K562 (cell line): ENCODE measurements around the gene KCP. TPM values are rescaled to one million over a fixed set of nuclear protein-coding genes. Genes with fewer than 3 reads are reported as not detected.

Experiments
- ATAC-seq: fragments of 200-7000 bp; cut with Tn5 transposase; 3 replicates; pipeline ENCODE4 v1.9.1; 2020; ENCODE audit warnings: moderate library complexity
- BruUV-seq: library from RNA; stranded (reverse); fragments of 400-500 nt; replicated peaks from 2 replicates; lab custom pipeline; 2021; lab: Mats Ljungman, UMichigan
- CTCF ChIA-PET: fragments of 300-600 bp; formaldehyde crosslinking; extraction: SDS; loops from one replicate; lab custom pipeline; 2021; ENCODE audit warnings: low intra/inter-chr PET ratio; lab: Yijun Ruan, JAX
- POLR2A ChIA-PET: fragments of 300-600, 350-650 bp; sonication (Branson Sonifier 250); formaldehyde crosslinking; extraction: SDS; loops from one replicate; lab custom pipeline; 2021; ENCODE audit warnings: antibody characterized with exemption, inconsistent platforms; lab: Yijun Ruan, JAX
- DNase-seq, 4 experiments: peaks; one replicate each; pipeline versions ENCODE4 v3.0.0 to v3.0.0-alpha.2; 2011 to 2018; ENCODE audit warnings: low spot score in 3 of 4, mixed read lengths in 3 of 4; ENCODE audit errors: extremely low read depth in 1 of 4
- FAIRE-seq: peaks from 2 replicates; lab custom pipeline; 2011; peaks lifted over from hg19 to GRCh38; lab: Jason Lieb, UNC
- H2AFZ ChIP-seq: 2 replicates; pipeline ENCODE4 v1.6.0; 2011; ENCODE audit warnings: low read depth, low read length, control low read depth, inconsistent platforms
- H3K27ac ChIP-seq: fragments of 200-600 bp; 3 replicates; pipeline ENCODE4 v1.8.0; 2011; ENCODE audit warnings: low read depth, mild to moderate bottlenecking, control low read depth, inconsistent platforms, low read length, moderate library complexity, mixed read lengths; ENCODE audit errors: extremely low read depth
- H3K27me3 ChIP-seq, 2 experiments: fragments of 300-600 bp in 1 of 2; 2 replicates in 1 of 2; 3 replicates in 1 of 2; pipeline versions ENCODE4 v1.6.0 to v1.8.0; 2011; ENCODE audit warnings: inconsistent platforms in 2 of 2, low read length in 2 of 2, mild to moderate bottlenecking in 1 of 2, mixed read lengths in 1 of 2, moderate library complexity in 1 of 2; ENCODE audit not compliant: control insufficient read depth in 2 of 2, insufficient read depth in 2 of 2
- H3K36me3 ChIP-seq: fragments of 300-600 bp; 3 replicates; pipeline ENCODE4 v1.8.0; 2011; ENCODE audit warnings: mild to moderate bottlenecking, low read length, inconsistent platforms; ENCODE audit not compliant: control insufficient read depth, insufficient read depth
- H3K4me1 ChIP-seq, 2 experiments: fragments of 200-600 bp in 1 of 2; replicated peaks in 1 of 2; 2 replicates in 1 of 2; 3 replicates in 1 of 2; pipeline versions ENCODE4 v1.5.1 to v1.8.0; 2011; ENCODE audit warnings: inconsistent platforms in 2 of 2, low read length in 2 of 2, mild to moderate bottlenecking in 1 of 2, mixed read lengths in 1 of 2, moderate library complexity in 1 of 2; ENCODE audit not compliant: control insufficient read depth in 2 of 2, insufficient read depth in 2 of 2
- H3K4me2 ChIP-seq: 2 replicates; pipeline ENCODE4 v1.6.1; 2011; ENCODE audit warnings: low read length, control low read depth, inconsistent platforms, mixed read lengths; ENCODE audit not compliant: insufficient read depth
- H3K4me3 ChIP-seq: fragments of 200-600 bp; sonication (generic), shearing (Covaris generic); 2 replicates; pipeline ENCODE4 v1.5.1; 2016; ENCODE audit warnings: control low read depth, inconsistent platforms
- H3K79me2 ChIP-seq: fragments of 200-600 bp; 3 replicates; pipeline ENCODE4 v1.8.0; 2011; ENCODE audit warnings: low read length, inconsistent platforms; ENCODE audit not compliant: control insufficient read depth, insufficient read depth
- H3K9ac ChIP-seq, 2 experiments: 2 replicates each; pipeline versions ENCODE4 v1.6.0 to v1.6.1; 2011; ENCODE audit warnings: low read depth in 2 of 2, low read length in 2 of 2, control low read depth in 1 of 2, inconsistent platforms in 1 of 2, mild to moderate bottlenecking in 1 of 2, mixed read lengths in 1 of 2; ENCODE audit not compliant: insufficient read depth in 1 of 2
- H3K9me1 ChIP-seq: one replicate; pipeline ENCODE4 v1.6.0; 2011; ENCODE audit warnings: inconsistent platforms, mild to moderate bottlenecking, low read length, moderate library complexity; ENCODE audit not compliant: control insufficient read depth, insufficient read depth
- H3K9me3 ChIP-seq: replicated peaks from 2 replicates; pipeline ENCODE4 v1.5.1; 2011; ENCODE audit warnings: low read depth, low read length, inconsistent platforms; ENCODE audit not compliant: control insufficient read depth, insufficient read depth
- H4K20me1 ChIP-seq: replicated peaks from 2 replicates; pipeline ENCODE4 v1.6.1; 2011; ENCODE audit warnings: low read length, inconsistent platforms, mixed read lengths; ENCODE audit not compliant: control insufficient read depth, insufficient read depth
- ILF3 ChIP-seq: fragments of 450-650 bp; IDR thresholded peaks from 2 replicates; pipeline ENCODE4 v1.6.1; 2018; ENCODE audit warnings: antibody characterized with exemption, mild to moderate bottlenecking, moderate library complexity, borderline replicate concordance
- MYNN ChIP-seq, 2 experiments: sonication (generic); formaldehyde crosslinking in 1 of 2; IDR thresholded peaks; 2 replicates each; pipeline versions ENCODE4 v1.5.0 to v1.6.1; 2016 to 2020; ENCODE audit warnings: antibody characterized with exemption in 1 of 2, missing genetic modification reagents in 1 of 2
- PHF20 ChIP-seq: fragments of 450-650 bp; IDR thresholded peaks from 2 replicates; pipeline ENCODE4 v1.6.1; 2018; ENCODE audit not compliant: partially characterized antibody
- RFX5 ChIP-seq: IDR thresholded peaks from 2 replicates; pipeline ENCODE4 v1.6.1; 2011; ENCODE audit warnings: low read depth, mild to moderate bottlenecking, improper control_type of control experiment, low read length
- SNRNP70 ChIP-seq: fragments of 200-400 bp; formaldehyde crosslinking; optimal IDR thresholded peaks from 2 replicates; pipeline ENCODE3; 2017; ENCODE audit warnings: low read depth, low read length
- ZNF263 ChIP-seq: sonication (generic); formaldehyde crosslinking; IDR thresholded peaks from 2 replicates; pipeline ENCODE4 v1.8.0; 2022; ENCODE audit warnings: mild to moderate bottlenecking, missing genetic modification reagents, borderline replicate concordance
- ZNF445 ChIP-seq: fragments of 250-450 bp; sonication (Bioruptor Pico); IDR thresholded peaks from 2 replicates; pipeline ENCODE4 v1.4.0; 2020; ENCODE audit warnings: low read depth, mild to moderate bottlenecking, moderate library complexity
- WGBS: fragments of 100-300 bp; shearing (Covaris generic); methylation state at CpG from one replicate; pipeline ENCODE4 v1.1.6; 2016; ENCODE audit warnings: low coverage, mixed read lengths; ENCODE audit not compliant: insufficient coverage; ENCODE audit errors: missing lambda C conversion rate; 5-methylcytosine and 5-hydroxymethylcytosine counted together
- in situ Hi-C: fragments of 300-500 bp; cut with MboI; formaldehyde crosslinking; loops from 4 replicates; pipeline ENCODE4 v1.15.0; 2018; ENCODE audit warnings: inconsistent platforms, mixed read lengths
- intact Hi-C: fragments of 100-400 bp; cut with micrococcal nuclease; formaldehyde crosslinking; loops from 2 replicates; pipeline ENCODE4 v1.14.2; 2022
- polyA plus RNA-seq, 8 experiments: library from polyadenylated mRNA; depleted of rRNA in 4 of 8; stranded (reverse) in 5 of 8; unstranded in 3 of 8; fragments of >200 nt; fragmentation: Nextera tagmentation in 2 of 8; fragmentation: Illumina TruSeq in 1 of 8; extraction: Ambion mirVana in 2 of 8; extraction: Trizol in 1 of 8; gene quantifications; 2 replicates each; pipeline versions ENCODE4 v1.2.1 to v1.2.3, GENCODE V29; 2011 to 2014; ENCODE audit warnings: inconsistent platforms in 1 of 8, missing spikeins in 1 of 8
- total RNA-seq, 7 experiments: library from RNA; depleted of rRNA in 6 of 7; stranded (reverse); fragments of >200 nt in 6 of 7; fragmentation: Illumina TruSeq in 2 of 7; extraction: Trizol in 2 of 7; gene quantifications; 2 replicates each; pipeline versions ENCODE4 v1.2.1 to v1.2.3, GENCODE V29; 2011 to 2021; ENCODE audit warnings: low replicate concordance in 1 of 7
- TF ChIP-seq, protein P1 (sequence below): fragments of 450-650 bp; IDR thresholded peaks from 2 replicates; pipeline ENCODE4 v1.6.1; 2016; ENCODE audit warnings: low read depth
- TF ChIP-seq, protein P2 (sequence below): fragments of 150-350 bp; conservative IDR thresholded peaks from 2 replicates; pipeline ENCODE4 v1.6.1; 2014; ENCODE audit warnings: low read length

Gene KCP
- total and polyA plus RNA-seq, 9 of the 15 experiments (the other 6 are each of a cell fraction or from before 2014, with no cell fraction given), result 0.06 to 0.17 (median 0.12) TPM; not detected in 3

DNA sequence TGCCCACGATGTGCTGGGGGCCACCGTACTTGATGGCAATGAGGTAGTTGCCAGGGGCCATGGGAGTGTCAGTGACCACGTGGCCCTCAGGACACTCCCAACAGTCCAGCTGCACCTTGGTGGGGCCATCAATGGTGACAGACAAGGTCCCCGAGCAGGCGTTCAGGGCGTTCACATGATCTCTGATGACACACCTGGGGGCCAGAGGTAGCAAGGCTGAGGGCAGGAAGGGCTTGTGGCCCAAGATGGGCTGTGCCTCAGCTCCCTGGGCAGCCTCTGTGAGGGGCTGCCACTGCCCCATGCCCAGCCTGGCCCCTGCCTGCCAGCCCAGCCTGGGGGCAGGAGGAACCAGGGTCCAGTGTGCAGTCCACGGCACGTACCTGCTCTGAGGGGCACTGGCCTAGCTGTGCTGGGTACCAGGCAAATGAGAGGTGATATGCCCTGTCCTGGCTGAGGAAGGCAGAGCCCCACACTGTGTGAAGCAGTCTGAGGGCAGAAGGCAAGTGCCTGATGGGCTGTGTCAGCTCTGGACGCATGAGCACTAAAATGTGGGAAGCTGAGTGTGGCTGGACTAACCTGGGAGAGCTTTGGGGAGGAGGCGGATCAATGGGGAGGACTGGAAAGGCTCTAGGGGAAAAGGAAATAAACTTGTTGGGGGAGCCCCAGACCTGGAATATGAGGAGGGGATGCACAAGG, 3.5 kb upstream of the KCP start:
- Histone ChIP-seq H3K9ac (peak overlapping the region in 1 of 2 experiments; percentile 38; a peak in 1 of 4 replicates), H3K4me2 (no peak overlapping the region), H4K20me1 (peaks cover 11% of the 10 kb centered on the region; the same call in 1 of the 2 replicates), H3K4me3 (no peak overlapping the region), H3K27ac (no peak overlapping the region), H2AFZ (no peak overlapping the region), H3K9me1 (no peaks in the 10 kb centered on the region), H3K36me3 (no peaks in the 10 kb centered on the region), H3K9me3 (no peaks in the 10 kb centered on the region; the same call in 1 of the 2 replicates), H3K79me2 (no peaks in the 10 kb centered on the region), H3K4me1 (peaks cover 0 to 35% of the 10 kb centered on the region in 2 experiments; a peak in 2 of 5 replicates), H3K27me3 (peaks cover 61 to 79% of the 10 kb centered on the region in 2 experiments)
- DNase-seq (no peak), ATAC-seq (no peak), FAIRE-seq (no peak)
- intact Hi-C loops (no loop called here), in situ Hi-C loops (loop anchor here (5.0 kb wide), 1 partner anchor 57 kb away; no protein-coding TSS in a partner anchor)
- under 1% methylated on average over 10 of the region's 10 CpGs for WGBS
- BruUV-seq, result no TSS peak
- ChIA-PET CTCF (no interaction called here), POLR2A (interaction anchor here (0.7 to 1.7 kb wide), 3 partner anchors 9 to 180 kb away, joined by 3 to 5 read pairs (median 3); partner anchors contain the start of gene CALU)
- TF ChIP-seq, protein P1, sequence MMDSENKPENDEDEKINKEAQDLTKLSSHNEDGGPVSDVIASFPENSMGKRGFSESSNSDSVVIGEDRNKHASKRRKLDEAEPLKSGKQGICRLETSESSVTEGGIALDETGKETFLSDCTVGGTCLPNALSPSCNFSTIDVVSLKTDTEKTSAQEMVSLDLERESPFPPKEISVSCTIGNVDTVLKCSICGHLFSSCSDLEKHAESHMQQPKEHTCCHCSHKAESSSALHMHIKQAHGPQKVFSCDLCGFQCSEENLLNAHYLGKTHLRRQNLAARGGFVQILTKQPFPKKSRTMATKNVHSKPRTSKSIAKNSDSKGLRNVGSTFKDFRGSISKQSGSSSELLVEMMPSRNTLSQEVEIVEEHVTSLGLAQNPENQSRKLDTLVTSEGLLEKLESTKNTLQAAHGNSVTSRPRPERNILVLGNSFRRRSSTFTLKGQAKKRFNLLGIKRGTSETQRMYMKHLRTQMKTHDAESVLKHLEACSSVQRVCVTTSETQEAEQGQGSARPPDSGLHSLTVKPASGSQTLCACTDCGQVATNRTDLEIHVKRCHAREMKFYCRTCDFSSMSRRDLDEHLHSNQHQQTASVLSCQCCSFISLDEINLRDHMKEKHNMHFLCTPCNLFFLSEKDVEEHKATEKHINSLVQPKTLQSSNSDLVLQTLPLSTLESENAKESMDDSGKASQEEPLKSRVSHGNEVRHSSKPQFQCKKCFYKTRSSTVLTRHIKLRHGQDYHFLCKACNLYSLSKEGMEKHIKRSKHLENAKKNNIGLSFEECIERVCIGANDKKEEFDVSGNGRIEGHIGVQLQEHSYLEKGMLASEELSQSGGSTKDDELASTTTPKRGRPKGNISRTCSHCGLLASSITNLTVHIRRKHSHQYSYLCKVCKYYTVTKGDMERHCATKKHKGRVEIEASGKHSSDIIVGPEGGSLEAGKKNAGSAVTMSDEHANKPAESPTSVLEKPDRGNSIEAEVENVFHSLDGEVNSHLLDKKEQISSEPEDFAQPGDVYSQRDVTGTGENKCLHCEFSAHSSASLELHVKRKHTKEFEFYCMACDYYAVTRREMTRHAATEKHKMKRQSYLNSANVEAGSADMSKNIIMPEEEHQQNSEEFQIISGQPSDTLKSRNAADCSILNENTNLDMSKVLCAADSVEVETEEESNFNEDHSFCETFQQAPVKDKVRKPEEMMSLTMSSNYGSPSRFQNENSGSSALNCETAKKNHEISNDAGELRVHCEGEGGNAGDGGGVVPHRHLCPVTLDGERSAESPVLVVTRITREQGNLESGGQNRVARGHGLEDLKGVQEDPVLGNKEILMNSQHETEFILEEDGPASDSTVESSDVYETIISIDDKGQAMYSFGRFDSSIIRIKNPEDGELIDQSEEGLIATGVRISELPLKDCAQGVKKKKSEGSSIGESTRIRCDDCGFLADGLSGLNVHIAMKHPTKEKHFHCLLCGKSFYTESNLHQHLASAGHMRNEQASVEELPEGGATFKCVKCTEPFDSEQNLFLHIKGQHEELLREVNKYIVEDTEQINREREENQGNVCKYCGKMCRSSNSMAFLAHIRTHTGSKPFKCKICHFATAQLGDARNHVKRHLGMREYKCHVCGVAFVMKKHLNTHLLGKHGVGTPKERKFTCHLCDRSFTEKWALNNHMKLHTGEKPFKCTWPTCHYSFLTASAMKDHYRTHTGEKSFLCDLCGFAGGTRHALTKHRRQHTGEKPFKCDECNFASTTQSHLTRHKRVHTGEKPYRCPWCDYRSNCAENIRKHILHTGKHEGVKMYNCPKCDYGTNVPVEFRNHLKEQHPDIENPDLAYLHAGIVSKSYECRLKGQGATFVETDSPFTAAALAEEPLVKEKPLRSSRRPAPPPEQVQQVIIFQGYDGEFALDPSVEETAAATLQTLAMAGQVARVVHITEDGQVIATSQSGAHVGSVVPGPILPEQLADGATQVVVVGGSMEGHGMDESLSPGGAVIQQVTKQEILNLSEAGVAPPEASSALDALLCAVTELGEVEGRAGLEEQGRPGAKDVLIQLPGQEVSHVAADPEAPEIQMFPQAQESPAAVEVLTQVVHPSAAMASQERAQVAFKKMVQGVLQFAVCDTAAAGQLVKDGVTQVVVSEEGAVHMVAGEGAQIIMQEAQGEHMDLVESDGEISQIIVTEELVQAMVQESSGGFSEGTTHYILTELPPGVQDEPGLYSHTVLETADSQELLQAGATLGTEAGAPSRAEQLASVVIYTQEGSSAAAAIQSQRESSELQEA, result no peak
- TF ChIP-seq ZNF445 (CRISPR knock-in tag) (no peak), RFX5 (no peak), MYNN (IDR thresholded peaks at IDR 0.05) (no peak), MYNN (CRISPR knock-in tag; IDR thresholded peaks at IDR 0.05) (no peak), SNRNP70 (no peak), ILF3 (no peak), PHF20 (no peak), ZNF263 (CRISPR knock-in tag) (peak; percentile 88)
- TF ChIP-seq, protein P2, sequence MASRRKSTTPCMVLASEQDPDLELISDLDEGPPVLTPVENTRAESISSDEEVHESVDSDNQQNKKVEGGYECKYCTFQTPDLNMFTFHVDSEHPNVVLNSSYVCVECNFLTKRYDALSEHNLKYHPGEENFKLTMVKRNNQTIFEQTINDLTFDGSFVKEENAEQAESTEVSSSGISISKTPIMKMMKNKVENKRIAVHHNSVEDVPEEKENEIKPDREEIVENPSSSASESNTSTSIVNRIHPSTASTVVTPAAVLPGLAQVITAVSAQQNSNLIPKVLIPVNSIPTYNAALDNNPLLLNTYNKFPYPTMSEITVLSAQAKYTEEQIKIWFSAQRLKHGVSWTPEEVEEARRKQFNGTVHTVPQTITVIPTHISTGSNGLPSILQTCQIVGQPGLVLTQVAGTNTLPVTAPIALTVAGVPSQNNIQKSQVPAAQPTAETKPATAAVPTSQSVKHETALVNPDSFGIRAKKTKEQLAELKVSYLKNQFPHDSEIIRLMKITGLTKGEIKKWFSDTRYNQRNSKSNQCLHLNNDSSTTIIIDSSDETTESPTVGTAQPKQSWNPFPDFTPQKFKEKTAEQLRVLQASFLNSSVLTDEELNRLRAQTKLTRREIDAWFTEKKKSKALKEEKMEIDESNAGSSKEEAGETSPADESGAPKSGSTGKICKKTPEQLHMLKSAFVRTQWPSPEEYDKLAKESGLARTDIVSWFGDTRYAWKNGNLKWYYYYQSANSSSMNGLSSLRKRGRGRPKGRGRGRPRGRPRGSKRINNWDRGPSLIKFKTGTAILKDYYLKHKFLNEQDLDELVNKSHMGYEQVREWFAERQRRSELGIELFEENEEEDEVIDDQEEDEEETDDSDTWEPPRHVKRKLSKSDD, result no peak
